D721Med (cell line): ENCODE measurements around the gene NDC80.

Experiments
- DNase-seq: peaks from one replicate; pipeline ENCODE4 v3.0.0; 2011; ENCODE audit warnings: low spot score; ENCODE audit not compliant: insufficient read length
- FAIRE-seq: peaks from 2 replicates; lab custom pipeline; 2011; peaks lifted over from hg19 to GRCh38; lab: Jason Lieb, UNC
- TF ChIP-seq, protein P1 (sequence below): IDR thresholded peaks from 2 replicates; pipeline ENCODE4 v1.5.1; 2012; ENCODE audit warnings: mild to moderate bottlenecking, control low read depth; ENCODE audit not compliant: insufficient read depth; ENCODE audit errors: missing control alignments

The NDC80 gene

DNA sequence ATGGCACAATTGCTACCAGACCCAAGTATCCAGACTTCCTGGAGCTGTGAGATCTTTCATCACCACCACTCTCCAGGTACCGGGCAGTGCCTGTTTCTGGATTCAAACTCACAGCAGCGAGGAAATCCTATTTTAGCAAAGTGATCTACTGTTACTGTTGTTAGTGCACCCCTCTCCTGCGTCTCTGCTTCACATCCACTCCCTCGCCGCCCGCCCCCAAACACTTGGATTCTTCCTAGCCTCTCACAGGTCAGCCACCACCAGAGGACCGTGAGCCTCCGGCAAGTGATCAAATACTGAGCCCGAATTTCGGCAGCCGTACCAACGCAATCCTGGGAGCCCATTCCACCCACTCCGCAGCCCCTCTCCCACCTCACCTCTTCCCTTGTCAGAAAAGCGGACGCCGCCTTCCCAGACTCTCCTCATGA lies 571 bp upstream of the NDC80 start:
- TF ChIP-seq, protein P1, sequence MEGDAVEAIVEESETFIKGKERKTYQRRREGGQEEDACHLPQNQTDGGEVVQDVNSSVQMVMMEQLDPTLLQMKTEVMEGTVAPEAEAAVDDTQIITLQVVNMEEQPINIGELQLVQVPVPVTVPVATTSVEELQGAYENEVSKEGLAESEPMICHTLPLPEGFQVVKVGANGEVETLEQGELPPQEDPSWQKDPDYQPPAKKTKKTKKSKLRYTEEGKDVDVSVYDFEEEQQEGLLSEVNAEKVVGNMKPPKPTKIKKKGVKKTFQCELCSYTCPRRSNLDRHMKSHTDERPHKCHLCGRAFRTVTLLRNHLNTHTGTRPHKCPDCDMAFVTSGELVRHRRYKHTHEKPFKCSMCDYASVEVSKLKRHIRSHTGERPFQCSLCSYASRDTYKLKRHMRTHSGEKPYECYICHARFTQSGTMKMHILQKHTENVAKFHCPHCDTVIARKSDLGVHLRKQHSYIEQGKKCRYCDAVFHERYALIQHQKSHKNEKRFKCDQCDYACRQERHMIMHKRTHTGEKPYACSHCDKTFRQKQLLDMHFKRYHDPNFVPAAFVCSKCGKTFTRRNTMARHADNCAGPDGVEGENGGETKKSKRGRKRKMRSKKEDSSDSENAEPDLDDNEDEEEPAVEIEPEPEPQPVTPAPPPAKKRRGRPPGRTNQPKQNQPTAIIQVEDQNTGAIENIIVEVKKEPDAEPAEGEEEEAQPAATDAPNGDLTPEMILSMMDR = no peak
- DNase-seq (peak; percentile 48), FAIRE-seq (no peak)

DNA sequence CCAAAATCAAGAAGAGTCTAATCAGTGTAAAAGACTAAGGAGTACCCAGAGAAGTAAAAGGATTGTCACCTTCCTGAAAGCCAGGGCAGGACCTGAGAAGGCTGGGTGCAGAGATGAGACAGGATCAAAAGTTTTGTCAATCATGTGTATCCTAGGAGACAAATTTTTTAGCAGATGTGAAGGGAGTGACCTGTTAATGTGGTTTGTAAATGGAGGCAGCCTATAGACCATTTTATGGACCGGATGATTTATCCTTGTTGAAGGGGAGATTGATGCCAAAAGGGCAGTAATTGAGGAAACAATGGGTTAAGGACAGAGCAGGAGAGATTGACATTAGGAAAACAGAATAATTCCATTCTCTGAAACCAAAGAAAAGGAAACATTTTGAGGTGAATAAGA lies 813 bp downstream of the NDC80 start:
- TF ChIP-seq, protein P1 = no peak
- FAIRE-seq = peak; percentile 35
- no peak for DNase-seq

DNA sequence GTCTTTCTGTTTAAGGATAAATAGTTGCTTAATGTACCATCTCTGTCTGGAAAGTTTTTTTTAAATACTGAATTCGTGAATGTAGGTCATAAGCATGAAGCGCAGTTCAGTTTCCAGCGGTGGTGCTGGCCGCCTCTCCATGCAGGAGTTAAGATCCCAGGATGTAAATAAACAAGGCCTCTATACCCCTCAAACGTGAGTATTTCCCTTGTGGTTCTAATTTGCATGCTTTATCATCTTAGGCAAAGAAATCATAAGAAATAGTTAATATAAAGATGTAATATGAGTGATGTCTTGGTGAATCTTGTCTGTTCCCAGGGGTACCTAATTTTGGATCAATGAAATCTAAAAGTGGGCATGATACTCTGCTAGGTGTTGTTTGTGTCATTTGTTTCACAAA lies 1.5 kb downstream of the NDC80 start:
- DNase-seq = no peak
- TF ChIP-seq, protein P1 = no peak
- no peak for FAIRE-seq

DNA sequence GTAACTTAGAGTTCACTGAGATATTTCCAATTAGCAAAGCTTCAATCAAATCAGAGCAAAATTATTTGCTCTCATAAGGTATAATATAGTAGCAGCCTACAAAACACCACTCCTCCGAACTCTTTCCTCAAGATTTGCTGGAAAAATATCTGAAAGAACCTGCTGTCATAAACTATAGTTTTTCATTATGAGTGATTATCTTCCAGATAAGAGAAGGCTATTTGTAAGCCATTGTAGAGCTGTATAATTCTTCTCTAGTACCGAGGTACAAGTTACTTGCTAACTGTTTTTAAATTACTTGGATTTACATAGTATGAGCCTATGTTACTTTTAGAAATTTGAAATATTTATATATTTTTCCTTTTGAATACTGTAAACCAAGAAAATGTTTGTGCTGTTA lies 2.1 kb downstream of the NDC80 start:
- FAIRE-seq (peak; percentile 70), DNase-seq (no peak)
- TF ChIP-seq, protein P1 = no peak

DNA sequence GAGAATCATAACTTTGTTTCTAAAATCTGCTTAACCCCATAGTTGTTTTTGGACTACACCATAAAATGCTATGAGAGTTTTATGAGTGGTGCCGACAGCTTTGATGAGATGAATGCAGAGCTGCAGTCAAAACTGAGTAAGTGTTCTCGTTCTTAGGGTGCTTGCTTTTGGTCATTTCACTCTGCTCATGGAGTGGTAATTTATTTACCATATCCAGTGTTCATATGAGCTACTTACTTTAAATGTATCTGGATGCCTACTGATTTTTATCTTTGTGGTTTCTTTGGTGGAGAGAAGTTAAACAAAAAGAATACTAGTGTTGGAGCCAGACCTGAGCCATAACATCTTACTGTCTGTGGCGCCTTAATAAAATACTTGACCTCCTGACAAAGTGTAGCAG lies 16.4 kb downstream of the NDC80 start:
- no peak for DNase-seq
- TF ChIP-seq, protein P1 = no peak
- FAIRE-seq = no peak

DNA sequence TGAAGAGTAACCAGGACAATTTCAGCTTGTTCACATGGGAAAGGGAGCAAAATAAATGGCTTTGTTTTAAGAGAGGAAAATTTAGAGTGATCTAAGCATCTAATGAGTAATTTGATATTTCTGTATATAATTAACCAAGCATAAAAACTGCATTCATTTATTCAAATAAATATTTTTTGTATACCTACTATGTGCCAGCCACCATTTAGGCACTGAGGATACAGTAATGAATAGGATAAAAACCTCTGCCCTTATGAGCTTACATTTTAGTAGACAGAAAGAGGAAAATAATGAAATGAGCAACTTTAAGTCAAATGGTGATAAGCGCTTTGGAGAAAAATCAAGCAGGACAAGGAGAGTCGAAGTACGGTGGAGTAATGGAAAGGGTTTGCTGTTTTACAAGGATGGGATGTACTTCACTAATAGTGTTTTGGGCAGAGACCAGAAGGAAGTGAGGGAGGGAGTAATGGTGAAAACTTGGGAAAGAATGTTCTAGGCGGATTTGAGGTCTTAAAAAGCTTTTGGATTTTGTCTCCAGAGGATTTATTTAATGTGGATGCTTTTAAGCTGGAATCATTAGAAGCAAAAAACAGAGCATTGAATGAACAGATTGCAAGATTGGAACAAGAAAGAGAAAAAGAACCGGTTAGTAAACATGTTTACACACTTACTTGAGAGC lies 17.4 kb downstream of the NDC80 start:
- DNase-seq (no peak), FAIRE-seq (peak; percentile 35)
- TF ChIP-seq, protein P1 = no peak

DNA sequence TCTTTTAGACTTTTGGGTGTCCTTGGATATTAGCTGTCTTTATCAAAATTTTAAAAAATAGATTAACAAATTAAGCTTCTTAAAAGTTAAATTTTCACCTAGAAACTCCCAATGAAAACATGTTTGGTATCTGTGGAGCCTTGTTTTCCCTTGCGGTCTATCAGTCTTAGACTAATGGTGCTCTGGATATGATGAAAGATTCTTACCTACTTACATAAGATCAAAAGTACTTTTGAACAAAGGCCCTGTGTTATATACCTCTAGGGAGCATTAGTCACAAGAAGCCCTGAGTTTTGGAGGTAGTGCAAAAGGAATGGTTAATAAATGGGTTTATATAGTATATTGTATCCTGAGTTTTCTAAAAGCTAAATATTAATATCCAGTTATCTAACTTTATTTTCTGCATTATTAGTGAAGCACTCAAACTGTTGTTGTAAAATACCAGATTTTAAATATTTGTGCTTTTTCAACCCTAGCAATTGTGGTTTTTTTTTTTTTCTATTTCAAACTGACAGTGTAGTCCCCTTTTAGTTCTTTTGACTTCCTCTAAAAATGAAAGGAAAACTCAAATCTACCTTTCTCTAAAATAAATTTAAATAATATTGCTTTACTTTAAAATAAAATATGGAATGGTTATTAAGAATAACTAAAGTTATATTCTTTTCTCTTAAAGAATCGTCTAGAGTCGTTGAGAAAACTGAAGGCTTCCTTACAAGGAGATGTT lies 18.1 kb downstream of the NDC80 start:
- no peak for FAIRE-seq
- TF ChIP-seq, protein P1 = no peak
- no peak for DNase-seq
